GM19240 (cell line): ENCODE results near the gene UNC45B.
"Not testable (repeated sequence)": the region's sequence is repeated elsewhere in the genome, so short reads cannot be mapped to it uniquely, and the experiment has no call there.

Experiments used
- DNase-seq: peaks from one replicate; pipeline ENCODE4 v3.0.0; 2011; ENCODE audit warnings: low spot score; ENCODE audit not compliant: insufficient read length

Gene UNC45B

DNA sequence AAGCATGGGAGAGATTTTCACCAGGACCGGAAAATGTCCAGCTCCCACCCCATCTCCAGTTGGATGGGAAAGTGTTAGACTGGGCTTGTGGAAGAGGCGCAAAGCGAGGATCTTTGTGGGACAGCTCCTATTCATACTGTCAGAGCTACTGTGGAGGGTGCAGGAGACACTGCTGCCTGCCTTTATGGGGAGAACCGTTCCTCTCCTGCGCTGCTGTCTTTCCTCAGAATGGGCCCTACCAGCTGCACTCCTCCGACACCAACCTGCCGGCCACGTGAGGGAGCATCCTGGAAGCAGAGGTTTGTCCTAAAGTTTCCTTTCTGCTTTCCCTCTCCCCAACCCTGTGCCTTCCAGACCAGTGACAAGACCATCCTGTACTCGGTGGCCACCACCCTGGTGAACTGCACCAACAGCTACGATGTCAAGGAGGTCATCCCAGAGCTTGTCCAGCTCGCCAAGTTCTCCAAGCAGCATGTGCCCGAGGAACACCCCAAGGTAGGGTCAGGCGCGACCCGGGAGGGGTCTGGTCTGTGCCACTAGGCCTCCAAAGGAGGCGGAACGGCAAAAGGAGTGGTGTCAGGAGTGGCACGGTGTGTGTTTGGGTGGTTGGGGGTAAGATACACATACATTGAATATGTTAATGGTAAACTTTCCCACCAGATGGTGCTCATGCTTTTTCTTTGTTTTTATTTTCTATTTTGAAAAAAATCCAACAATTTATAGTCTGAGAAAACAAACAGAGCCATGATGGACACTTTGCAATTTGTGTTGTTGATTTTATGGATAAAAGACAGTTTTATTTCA lies 23.6 kb downstream of the UNC45B start:
- no peak for DNase-seq

DNA sequence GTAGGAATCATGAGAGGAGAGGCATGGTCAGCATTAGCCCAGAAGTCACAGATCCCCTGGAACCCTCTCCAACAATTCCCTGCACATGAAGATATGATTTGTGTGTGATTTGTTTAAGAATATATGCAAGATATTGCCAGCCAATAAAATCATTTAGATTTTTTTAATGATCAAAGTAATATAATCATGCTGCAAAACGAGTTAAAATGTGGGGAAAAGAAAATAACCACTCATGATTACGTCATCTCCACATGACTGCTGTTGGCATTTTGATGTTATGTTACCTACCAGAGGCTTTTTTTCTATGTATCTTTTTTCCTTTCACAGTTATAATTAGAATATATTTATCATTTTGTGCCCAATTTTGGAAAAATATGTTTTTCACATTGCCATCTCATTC lies 24.2 kb downstream of the UNC45B start:
- DNase-seq, result no peak

DNA sequence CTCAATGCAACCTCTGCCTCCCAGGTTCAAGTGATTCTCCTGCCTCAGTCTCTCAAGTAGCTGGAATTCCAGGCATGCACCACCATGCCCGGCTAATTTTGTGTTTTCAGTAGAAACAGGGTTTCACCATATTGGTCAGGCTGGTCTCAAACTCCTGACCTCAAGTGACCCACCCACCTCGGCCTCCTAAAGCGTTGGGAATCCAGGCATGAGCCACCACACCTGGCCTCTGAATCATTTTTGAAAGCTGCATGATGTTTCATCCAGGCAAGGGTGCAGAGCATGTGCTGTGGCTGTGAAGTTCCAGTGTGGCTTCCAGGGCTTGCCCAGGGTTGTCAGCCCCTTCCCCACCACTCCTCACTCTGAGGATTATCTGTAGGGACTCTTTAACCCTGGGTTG lies 24.7 kb downstream of the UNC45B start:
- DNase-seq, result not testable (repeated sequence)

DNA sequence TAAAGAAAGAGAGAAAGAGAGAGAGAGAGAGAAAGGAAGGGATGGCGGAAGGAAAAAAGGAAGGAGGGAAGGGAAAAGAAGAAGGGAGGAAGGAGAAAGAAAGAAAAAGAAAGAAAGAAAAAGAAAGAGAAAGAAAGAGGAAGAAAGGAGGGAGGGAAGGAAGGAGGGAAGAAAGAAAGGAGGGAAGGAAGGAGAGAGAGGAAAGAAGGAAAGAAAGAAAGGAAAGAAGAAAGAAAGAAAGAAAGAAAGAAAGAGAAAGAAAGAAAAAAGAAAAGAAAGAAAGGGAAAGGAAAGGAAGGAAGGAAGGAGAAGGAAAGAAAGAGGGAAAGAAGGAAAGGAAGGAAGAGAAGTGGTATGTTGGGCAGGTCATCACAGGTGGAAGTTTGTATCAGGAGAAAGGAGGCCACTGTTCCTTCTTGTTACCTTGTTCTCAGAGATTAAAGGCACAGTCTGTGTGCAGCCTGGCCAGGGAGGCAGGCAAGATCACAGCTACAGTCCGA lies 27.3 kb downstream of the UNC45B start:
- no peak for DNase-seq

DNA sequence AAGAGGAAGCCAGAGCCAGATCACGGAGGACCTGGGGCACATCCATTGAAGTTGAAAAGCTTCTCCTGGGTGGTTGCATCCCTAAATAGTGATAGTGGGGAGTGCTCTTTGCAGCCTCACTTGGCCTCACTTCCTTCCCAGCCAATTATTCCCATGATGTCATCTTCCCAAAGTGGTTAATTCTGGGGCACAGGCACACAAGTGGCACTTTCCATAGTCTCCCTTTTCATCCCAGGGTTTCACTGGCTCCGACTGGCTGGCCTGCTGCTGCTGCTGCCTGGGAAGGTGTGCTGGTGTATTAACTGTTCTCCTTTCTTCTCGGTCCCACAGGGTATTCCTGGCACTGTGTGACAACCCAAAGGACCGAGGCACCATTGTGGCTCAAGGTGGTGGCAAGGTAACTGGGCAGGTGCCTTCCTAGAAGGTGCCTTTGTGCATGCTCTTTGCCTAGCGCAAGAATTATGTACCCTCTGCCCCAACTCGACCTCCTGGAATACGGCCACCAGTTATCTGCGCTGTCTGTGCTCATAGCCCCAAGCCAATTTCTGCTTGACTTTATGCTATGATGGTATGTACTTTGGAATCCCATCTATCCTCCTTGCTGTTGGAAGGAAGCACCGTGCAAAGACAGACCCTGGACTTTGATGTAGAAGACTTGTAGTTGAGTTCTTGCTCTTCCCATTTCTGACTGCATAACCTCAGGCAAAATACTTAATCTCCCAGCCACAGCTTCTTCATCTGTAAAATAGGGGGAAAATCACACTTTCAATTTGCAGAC lies 28.2 kb downstream of the UNC45B start:
- DNase-seq, result no peak

DNA sequence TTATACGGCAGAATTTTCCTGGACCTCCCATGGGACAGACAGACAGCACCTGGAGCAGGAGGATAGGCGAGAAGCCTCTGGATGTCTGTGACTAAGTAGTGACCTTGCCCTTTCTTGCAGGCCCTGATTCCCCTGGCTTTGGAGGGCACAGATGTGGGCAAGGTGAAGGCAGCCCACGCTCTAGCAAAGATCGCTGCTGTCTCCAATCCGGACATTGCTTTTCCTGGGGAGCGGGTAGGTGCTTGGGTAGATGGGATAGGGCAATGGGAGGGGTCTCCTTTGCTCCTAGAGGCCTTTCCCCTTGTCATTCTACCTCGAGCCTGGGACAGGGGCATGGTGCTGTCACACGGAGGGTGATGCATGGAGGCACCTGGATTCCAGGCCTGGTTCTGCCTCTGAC lies 29.3 kb downstream of the UNC45B start:
- DNase-seq, result no peak

DNA sequence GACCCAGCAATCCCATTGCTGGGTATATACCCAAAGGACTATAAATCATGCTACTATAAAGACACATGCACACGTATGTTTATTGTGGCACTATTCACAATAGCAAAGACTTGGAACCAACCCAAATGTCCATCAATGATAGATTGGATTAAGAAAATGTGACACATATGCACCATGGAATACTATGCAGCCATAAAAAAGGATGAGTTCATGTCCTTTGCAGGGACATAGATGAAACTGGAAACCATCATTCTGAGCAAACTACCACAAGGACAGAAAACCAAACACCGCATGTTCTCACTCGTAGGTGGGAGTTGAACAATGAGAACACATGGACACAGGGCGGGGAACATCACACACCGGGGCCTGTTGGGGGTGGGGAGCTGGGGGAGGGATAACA lies 31.8 kb downstream of the UNC45B start:
- DNase-seq, result not testable (repeated sequence)

DNA sequence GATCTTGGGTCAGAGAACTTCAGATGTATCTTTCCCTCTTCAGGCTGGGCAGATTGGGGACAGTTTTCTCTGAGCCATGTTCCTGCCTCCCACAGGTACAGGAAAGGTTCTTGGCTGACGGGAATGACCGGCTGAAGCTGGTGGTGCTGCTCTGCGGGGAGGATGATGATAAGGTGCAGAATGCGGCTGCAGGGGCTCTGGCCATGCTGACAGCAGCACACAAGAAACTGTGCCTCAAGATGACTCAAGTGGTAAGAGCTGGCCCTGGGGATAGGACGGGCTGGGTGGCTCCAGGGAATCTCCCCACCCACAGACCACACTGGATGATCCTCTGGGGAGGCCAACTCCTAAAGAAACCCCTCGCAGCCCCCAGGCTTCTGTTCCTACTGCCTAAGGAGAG lies 35.7 kb downstream of the UNC45B start:
- DNase-seq, result no peak

DNA sequence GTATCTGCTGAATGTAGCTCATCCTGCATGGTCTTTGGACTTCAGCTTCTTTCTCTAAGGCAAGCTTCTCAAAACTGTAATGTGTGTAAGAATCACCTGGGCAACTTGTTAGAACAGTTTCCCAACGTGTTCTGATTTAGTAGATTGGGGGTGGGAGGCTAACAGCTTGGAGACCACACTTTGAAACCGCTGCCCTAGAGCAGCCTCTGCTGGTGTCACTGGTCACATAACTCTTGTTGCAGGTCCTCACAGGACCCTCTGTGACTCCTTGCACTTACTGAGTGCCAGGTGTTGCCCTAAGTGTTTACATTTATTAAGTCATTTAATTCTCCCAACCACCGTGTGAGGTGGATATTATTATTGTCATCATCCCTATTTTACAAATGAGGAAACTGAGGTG lies 36.7 kb downstream of the UNC45B start:
- DNase-seq, result no peak

DNA sequence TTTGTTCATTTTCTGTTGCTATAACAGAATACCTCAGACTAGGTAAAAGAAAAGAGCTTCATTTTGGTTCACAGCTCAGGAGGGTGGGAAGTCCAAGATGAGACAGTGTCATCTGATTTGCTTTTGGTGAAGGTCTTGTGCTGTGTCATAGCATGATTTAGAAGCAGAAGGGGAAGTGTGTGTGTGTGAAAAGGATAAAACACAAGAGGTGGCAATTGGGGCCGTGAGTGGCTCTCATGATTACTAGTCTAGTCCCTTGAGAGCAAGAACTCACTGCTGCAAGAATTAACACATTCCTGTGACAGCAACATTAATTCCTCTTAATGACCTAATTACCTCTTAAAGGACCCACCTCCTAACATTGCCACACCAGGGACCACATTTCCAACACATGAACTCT lies 38.2 kb downstream of the UNC45B start:
- DNase-seq, result peak; percentile 10

DNA sequence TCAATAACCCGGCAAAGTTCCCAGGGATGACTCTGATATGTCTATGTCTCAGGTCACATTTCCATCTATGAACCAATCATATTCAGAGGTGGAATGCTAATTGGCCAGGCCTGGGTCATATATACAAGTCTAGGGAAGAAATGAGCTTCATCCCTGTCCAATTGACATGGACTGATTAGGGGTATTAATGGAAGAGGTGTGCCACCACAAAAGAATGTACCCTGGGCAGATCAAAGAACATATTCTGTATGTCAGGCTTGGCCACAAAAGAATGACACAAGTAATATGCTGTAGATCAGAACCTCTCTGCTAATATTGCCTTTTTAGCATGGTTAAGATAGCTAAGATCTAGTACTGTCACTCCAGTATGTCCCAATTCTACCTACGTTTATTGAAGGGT lies 39.9 kb downstream of the UNC45B start:
- no peak for DNase-seq

DNA sequence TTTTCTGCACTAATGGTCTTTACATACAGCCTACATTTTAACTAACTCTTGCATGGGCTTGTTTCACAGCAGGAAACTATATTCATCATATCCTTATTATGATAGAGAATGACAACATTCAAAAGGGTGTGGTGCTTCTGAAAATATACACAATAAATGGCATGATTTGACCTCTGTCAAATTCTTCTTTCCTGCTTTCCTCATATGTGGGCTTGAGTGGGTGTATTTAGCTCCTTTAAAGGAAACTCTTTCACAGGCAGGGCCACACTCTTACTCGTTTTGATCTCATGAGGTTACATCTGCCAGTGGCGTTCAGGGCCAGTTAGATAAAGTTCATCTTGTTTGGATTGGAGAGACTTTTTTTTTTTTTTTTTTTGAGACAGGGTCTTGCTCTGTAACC lies 40.5 kb downstream of the UNC45B start:
- DNase-seq, result no peak

DNA sequence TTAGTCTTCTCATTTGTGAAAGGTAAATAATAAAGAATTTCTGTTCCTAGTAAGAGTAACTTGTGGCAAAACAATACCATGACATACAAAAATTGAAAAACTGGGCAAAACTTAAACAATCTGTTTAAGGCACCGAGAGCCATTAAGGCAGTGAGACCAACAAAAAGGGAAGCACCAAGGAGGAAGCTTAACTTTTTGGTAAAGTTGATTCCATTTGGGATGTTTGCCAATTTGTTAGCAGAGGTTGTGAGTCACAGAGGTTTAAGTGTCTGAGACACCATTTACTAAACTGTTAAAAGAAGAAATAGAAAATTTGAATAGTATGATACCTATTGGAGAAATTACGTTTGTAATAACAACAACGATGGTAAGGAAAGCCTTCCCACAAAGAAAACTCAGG lies 41.7 kb downstream of the UNC45B start:
- DNase-seq, result no peak

DNA sequence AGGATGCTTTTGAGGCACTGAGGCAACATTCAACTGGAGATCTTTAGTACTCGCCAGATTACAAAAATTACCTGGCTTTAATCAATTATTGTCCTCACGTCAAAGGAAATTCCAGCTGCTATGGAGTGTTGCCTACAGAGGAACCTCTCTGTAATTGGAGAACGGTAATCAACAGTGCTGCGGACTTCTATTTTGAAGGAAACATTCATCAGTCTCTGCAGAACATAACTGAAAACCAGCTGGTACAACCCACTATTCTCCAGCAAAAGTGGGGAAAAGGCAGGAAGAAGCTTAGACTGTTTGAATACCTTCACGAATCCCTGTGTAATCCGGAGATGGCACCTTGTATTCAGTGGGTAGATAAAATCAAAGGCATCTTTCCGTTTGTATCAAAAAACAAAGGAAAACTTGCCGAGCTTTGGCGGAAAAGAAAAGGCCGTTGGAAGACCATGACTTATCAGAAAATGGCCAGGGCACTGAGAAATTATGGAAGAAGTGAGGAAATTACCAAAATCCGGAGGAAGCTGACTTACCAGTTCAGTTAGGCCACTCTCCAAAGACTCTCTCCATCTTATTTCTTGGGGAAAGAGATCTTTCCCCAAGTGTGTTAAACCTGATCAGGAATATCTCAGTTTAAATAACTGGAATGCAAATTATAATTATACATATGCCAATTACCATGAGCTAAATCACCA lies 43.5 kb downstream of the UNC45B start:
- no peak for DNase-seq

DNA sequence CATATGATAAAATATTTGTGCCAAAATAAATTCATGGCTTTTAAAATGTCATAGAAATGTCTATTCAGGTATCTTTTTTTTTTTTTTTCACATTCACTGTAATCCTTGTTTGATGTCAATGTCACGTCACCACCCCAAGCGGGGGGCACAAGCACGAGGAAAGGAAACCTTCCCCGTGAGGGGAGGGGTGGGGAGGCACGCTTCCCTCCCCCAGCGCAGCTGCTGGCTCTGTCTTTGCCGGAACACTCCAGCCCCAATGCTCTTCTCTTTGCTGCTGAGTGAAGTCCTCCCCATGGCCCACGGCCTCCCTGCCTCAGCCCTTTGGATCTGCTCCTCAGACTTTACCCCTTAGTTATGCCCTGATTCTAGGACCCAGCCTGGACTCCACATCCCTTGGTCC lies 45.1 kb downstream of the UNC45B start:
- no peak for DNase-seq

DNA sequence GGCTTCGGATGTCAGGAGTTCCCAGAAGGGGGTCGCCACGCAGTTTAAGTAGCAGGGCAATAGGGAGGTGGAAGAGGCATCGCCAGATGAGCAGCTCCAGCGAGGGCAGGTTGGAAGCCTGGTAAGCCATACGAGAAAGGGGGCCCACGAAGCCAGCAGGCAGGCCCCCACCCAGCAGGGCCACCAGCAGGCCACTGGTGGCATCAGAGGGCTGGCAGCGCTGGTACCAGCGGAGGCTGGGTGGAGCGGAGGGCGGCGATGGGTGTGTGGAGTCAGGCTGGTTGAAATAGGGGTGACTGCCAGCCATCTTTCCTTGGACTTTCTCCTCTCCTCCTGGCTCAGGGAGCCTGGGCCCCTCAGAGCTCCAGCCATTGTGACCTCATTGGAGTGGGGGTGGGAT lies 46.4 kb downstream of the UNC45B start, which contains the start of gene SLC35G3:
TSS of gene SLC35G3 (minus strand) at position 393 of the 400 bp plus-strand sequence. CDS start at position 307, 86 bp downstream.
- DNase-seq, result not testable (repeated sequence)

DNA sequence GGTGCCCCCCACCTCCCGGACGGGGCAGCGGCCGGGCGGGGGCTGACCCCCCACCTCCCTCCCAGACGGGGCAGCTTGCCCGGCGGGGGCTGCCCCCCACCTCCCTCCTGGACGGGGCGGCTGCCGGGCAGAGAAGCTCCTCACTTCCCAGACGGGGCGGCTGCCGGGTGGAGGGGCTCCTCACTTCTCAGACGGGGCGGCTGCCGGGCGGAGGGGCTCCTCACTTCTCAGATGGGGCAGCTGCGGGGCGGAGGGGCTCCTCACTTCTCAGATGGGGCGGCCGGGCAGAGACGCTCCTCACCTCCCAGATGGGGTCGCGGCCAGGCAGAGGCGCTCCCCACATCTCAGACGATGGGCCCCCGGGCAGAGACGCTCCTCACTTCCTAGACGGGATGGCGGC lies 47.4 kb downstream of the UNC45B start:
- DNase-seq, result not testable (repeated sequence)

DNA sequence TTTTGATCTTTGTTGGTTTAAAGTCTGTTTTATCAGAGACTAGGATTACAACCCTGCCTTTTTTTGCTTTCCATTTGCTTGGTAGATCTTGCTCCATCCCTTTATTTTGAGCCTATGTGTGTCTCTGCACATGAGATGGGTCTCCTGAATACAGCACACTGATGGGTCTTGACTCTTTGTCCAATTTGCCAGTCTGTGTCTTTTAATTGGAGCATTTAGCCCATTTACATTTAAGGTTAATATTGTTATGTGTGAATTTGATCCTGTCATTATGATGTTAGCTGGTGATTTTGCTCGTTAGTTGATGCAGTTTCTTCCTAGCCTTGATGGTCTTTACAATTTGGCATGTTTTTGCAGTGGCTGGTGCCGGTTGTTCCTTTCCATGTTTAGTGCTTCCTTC lies 55.0 kb downstream of the UNC45B start:
- not testable (repeated sequence) for DNase-seq

DNA sequence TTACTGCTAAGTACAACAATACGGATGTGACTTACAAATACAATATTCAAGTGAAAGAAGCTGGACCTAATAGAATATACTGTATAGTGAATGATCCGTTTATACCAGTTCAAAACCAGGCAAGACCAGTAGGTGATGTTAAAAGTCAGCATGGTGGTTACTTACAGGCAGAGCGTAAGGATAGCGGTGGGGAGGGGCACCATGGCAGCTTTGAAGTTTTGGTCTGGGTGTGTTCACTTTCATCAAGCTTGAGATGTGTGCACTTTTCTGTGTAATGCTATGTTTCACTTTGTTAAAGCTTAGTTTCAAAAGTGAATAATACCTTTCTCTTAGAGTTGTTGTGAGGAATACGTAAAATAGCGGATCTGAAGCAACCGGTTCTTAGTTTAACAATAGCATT lies 63.1 kb downstream of the UNC45B start:
- no peak for DNase-seq

DNA sequence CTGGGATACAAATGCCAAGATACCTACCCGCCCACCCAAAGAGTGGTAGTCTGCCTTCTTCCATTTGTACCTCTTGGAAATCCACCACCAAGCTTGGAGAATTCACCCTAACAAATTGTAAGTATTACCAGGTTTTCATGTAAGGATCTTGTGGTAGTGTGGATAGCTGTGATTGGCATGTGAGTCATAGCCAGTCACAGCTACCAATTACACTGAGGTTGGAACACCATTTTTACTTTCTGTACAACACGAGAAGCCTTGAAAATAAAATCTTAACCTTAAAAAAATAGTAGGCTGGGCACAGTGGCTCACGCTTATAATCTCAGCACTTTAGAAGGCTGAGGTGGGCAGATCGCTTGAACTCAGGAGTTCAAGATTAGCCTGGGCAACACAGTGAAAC lies 65.1 kb downstream of the UNC45B start:
- DNase-seq, result no peak

DNA sequence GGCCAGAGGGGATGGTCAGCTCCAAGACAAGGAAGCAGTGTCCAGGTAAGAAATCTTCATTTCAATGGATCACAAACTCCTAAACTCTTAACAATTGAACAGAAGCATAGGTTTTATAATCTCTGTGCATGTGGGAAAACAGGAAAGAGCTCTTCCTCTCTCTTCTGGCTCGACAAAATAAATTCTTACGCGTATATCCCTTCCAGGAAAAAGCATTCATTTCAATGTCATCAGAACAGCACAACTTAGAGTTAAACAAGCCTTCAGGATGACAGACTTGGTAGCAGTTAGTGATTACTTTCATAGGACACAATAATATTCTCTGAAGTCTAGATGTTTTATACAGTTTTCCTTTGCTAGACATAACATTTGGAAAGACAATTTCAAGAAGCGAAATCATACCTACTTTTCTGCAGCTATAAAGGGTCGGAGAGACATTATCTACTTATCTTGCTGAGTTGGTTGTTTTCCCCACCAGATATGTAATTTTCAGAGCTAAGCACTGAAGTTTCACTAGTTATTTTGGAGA lies 65.9 kb downstream of the UNC45B start:
- DNase-seq, result no peak

DNA sequence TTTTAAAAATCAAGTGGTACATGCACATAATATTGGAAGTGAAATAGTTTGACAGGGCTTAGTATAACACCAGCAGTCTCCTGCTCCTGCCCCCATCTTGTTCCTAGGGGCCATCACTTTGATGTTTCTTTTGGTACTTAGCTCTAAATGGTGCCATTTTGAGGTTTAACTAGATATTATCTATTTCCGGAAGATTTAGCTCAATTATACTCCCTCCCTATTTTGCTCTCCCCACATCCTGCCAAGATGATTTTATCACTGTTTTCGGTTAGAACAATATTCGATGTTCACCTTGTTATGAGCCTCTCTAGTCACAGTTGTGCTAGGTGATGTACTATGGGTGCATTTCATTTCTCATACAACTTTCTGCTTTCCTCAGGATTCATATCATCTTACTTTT lies 66.6 kb downstream of the UNC45B start:
- no peak for DNase-seq
